ENCODE measurements around the gene PARD6G. TPM values are rescaled to one million over a fixed set of nuclear protein-coding genes. Genes with fewer than 3 reads are reported as not detected.

PARD6G gene
- total and polyA plus RNA-seq, 9 donors = 8.2 to 16.7 (median 12.5) TPM

GRCh38 chr18:80233899-80234298 lies 13.4 kb downstream of the PARD6G start:
- no peak overlapping the region for H3K27ac ChIP-seq
- TF ChIP-seq POLR2A (IDR thresholded peaks at IDR 0.05) = no peak
- no peak for TF ChIP-seq CTCF (IDR thresholded peaks at IDR 0.05)
- no peak for TF ChIP-seq EP300 (IDR thresholded peaks at IDR 0.05)
- 86 to 90% (median 87%) methylated on average over 8 of the region's 8 CpGs for WGBS, 3 donors
- no peaks in the 10 kb centered on the region for H3K27me3 ChIP-seq
- DNase-seq = no peak
- H3K9me3 ChIP-seq = no peaks in the 10 kb centered on the region
- H3K36me3 ChIP-seq = no peaks in the 10 kb centered on the region
- peaks cover 4% of the 10 kb centered on the region for H3K4me1 ChIP-seq (ENCODE audit: insufficient read depth)
- no peak overlapping the region for H3K4me3 ChIP-seq
- intact Hi-C loops (cut with DNase I) = no loop called here

GRCh38 chr18:80233201-80233835 lies 14.0 kb downstream of the PARD6G start:
- no peak for DNase-seq

GRCh38 chr18:80232710-80233109 lies 14.6 kb downstream of the PARD6G start:
- H3K4me1 ChIP-seq (ENCODE audit: insufficient read depth) = peaks cover 4% of the 10 kb centered on the region
- no peak for DNase-seq
- no peak overlapping the region for H3K27ac ChIP-seq
- no peaks in the 10 kb centered on the region for H3K27me3 ChIP-seq
- no peak for TF ChIP-seq POLR2A (IDR thresholded peaks at IDR 0.05)
- TF ChIP-seq CTCF (IDR thresholded peaks at IDR 0.05) = no peak
- no peak for TF ChIP-seq EP300 (IDR thresholded peaks at IDR 0.05)
- 88 to 98% (median 93%) methylated on average over 4 of the region's 4 CpGs for WGBS, 3 donors
- no peak overlapping the region for H3K4me3 ChIP-seq
- intact Hi-C loops (cut with DNase I) = no loop called here
- no peaks in the 10 kb centered on the region for H3K9me3 ChIP-seq
- H3K36me3 ChIP-seq = no peaks in the 10 kb centered on the region

More at GRCh38 chr18:80233201-80233835, 14.0 kb downstream of the PARD6G start:
- Histone ChIP-seq H3K9me3 (no peaks in the 10 kb centered on the region), H3K27me3 (no peaks in the 10 kb centered on the region), H3K4me1 (ENCODE audit: insufficient read depth) (peaks cover 4% of the 10 kb centered on the region), H3K4me3 (no peak overlapping the region), H3K36me3 (no peaks in the 10 kb centered on the region), H3K27ac (no peak overlapping the region)
- intact Hi-C loops (cut with DNase I) = no loop called here
- 83 to 89% (median 86%) methylated on average over 7 of the region's 7 CpGs for WGBS, 3 donors
- TF ChIP-seq POLR2A (IDR thresholded peaks at IDR 0.05) (no peak), EP300 (IDR thresholded peaks at IDR 0.05) (no peak), CTCF (IDR thresholded peaks at IDR 0.05) (no peak)

GRCh38 chr18:80232030-80232429 lies 15.3 kb downstream of the PARD6G start:
- H3K9me3 ChIP-seq = no peaks in the 10 kb centered on the region
- TF ChIP-seq EP300 (IDR thresholded peaks at IDR 0.05) (no peak), POLR2A (IDR thresholded peaks at IDR 0.05) (no peak)
- intact Hi-C loops (cut with DNase I) = no loop called here
- DNase-seq = no peak
- WGBS, 3 donors = 87 to 94% (median 92%) methylated on average over 5 of the region's 5 CpGs
- H3K27me3 ChIP-seq = no peaks in the 10 kb centered on the region
- H3K4me1 ChIP-seq (ENCODE audit: insufficient read depth) = peaks cover 4% of the 10 kb centered on the region
- H3K27ac ChIP-seq = no peak overlapping the region
- H3K4me3 ChIP-seq = no peak overlapping the region
- H3K36me3 ChIP-seq = no peaks in the 10 kb centered on the region

GRCh38 chr18:80231616-80232015 lies 15.7 kb downstream of the PARD6G start:
- intact Hi-C loops (cut with DNase I) = no loop called here
- Histone ChIP-seq H3K4me1 (ENCODE audit: insufficient read depth) (peaks cover 4% of the 10 kb centered on the region), H3K27ac (no peak overlapping the region), H3K36me3 (no peaks in the 10 kb centered on the region), H3K4me3 (no peak overlapping the region), H3K27me3 (no peaks in the 10 kb centered on the region), H3K9me3 (no peaks in the 10 kb centered on the region)
- DNase-seq = no peak
- TF ChIP-seq CTCF (IDR thresholded peaks at IDR 0.05) (no peak), EP300 (IDR thresholded peaks at IDR 0.05) (no peak), POLR2A (IDR thresholded peaks at IDR 0.05) (no peak)
- WGBS, 3 donors = 93 to 97% (median 95%) methylated on average over 7 of the region's 7 CpGs
